GM18907 (cell line): ENCODE measurements around the gene CCNH.
A peak's percentile ranks its signal among the peaks of the same experiment; 100 is the strongest.

Source experiments
- ATAC-seq: cut with Tn5 transposase; IDR thresholded peaks from one replicate; pipeline ENCODE4 v1.9.1; 2021; ENCODE audit warnings: mild to moderate bottlenecking, moderate library complexity; ENCODE audit not compliant: unreplicated experiment

The CCNH gene

GRCh38 chr5:87412630-87413342, at the start of gene CCNH:
CCNH (minus strand) TSS chr5:87412930; CDS start chr5:87412794, 136 bp downstream.
- ATAC-seq, result peak; percentile 100

- no peak for ATAC-seq
Measured at GRCh38 chr5:87457706-87458105, 45.0 kb upstream of the CCNH start.

DNA sequence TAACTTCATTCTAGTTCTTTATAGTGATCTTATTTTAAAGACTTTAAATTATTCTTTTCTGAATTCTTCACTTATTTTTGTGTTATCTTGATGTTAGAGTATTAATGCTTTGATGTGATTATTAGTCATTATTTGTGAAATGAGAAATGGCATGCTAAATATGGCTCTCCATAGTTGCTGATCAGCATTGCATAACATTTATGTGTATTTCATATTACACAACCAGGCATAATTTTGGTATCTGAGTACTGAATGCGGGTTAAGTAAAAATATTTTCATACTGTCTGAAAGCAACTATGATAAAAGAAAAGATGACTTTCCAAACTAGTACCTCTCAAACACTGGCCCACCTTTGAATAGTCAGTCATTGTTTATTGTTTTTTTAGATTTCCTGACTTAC, 41.1 kb upstream of the CCNH start:
- ATAC-seq, result no peak

- no peak for ATAC-seq
Measured at GRCh38 chr5:87452837-87453236, 40.1 kb upstream of the CCNH start.

- ATAC-seq, result no peak
Measured at GRCh38 chr5:87442419-87442818, 29.7 kb upstream of the CCNH start.

DNA sequence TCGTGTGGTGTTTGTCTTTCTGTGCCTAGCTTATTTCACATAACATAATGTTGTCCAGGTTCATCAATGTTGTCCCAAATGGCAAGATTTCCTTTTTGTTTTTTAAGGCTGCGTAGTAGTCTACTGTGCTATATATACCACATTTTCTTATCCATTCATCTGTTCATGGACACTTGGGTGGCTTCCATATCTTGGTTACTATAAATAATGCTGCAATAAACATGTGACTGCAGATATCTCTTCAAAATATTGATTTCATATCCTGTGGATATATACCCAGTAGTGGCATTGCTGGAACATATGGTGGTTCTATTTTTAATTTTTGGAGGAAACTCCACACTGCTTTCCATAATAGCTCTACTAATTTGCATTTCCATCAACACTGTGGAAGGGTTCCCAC, 25.5 kb upstream of the CCNH start:
- ATAC-seq, result no peak

DNA sequence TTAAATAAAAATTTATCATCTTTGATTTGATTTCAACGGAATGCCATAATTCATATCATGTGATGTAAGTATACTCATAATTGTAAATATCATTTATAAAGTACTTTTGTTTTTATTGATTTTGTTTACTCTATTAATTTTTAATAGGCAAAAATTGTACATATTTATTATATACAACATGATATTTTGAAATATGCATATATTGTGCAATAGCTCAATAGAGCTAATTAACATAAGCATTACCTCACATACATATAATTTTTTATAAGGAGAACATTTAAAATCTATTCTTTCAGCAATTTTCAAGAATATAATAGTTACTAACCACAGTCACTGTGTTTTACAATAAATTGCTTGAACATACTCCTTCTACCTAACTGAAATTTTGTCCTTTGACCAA, 25.0 kb upstream of the CCNH start:
- no peak for ATAC-seq

- no peak for ATAC-seq
Measured at GRCh38 chr5:87435144-87435694, 22.5 kb upstream of the CCNH start.

DNA sequence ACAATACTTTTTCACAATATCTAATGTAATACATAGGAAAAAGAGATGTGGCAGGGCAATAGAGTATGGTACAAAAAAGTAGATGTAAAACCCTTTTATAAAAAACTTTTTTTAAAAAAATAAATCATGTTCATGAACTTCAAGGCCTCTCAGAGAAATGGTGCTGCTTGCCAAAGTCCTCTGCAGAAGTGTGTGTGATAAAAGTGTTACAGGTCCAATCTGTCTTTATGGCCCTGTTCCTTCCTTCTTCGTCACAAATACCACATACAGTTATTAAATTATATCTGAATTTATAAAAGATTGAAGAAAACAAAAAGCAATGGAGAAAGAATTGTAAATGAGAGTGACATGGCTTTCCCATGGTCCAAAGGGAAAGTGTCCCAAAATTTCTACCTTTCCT, 21.7 kb upstream of the CCNH start:
- ATAC-seq, result no peak

DNA sequence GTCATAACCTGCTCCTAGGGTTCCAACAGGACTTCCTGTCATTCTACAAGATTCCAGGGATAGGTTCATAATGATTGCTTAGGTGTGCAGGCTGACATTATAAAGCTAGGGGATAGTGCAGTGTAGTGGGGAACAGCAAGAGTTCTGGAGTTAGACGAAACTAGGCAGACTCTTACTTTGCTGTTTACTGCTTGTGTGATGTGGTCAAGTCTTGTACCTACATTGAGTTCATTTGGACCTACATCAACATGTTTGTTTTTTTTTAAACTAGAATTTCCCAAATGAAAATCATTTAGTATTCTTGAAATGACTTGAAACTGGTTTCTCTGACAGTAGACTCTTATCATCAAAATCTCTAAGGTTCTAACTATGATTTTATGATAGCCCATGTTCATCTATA, 21.2 kb upstream of the CCNH start:
- ATAC-seq, result no peak

DNA sequence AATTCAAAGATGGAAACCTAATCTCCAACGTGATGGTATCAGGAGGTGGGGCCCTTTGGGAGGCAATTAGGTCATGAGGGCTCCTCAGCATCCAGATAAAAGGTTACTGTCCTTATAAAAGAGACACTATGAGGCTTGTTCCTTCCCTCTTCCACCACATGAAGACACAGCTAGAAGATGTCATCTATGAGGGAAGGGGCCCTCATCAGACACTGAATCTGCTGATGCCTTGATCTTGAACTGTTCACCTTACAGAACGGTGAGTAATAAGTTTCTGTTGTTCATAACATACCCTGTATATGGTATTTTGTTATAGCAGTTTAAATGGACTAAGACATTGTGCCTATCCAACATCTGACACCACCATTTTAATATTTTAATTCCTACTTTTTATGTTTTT, 19.7 kb upstream of the CCNH start:
- ATAC-seq, result no peak

DNA sequence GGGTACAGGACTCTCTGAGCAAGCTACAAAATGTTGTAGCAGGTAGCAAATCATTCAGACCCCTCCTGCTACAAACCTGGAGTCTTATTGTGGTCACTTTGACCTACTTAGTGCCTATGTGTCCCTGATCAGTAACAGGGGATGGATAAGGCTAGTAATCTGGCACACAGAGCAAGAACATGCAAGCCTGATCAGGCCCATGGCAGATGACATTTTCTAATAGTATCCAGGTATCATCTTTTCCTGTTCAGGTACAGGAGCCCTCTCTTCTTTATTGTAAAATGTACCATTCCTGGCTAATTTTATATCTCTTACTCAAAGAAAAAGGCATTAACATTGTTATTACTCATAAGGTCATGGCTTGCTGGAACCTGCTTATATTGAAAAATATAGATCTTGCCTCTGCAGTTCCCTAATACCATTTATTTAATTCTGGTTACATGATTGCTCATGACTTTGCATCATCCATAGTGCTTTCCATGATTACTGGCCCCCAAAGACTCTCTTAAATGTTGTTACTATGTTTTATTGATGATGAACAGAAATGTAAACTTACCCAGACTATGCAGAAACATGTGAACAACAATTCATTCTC, 18.2 kb upstream of the CCNH start:
- ATAC-seq, result no peak

- no peak for ATAC-seq
Measured at GRCh38 chr5:87423755-87424154, 11.0 kb upstream of the CCNH start.

- ATAC-seq, result no peak
Measured at GRCh38 chr5:87421307-87421706, 8.6 kb upstream of the CCNH start.

DNA sequence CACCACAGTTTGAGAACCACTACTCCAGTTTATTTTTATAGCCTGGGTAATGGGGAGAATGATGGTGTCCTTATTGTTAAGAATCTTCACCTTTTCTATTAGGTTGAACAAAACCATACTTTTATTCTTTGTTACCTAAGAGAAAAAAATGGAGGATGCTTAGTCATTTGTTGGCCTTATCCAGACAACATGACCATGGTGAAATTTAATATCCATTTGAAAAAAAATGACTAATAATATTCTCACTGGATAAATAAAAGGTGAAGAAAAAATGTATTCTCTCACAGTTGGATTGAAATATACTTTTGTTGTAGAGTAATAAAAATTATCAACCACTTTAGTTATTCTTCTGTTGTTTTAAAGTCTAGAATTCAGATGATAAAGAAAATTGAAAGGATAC, 5.8 kb upstream of the CCNH start:
- ATAC-seq, result no peak

DNA sequence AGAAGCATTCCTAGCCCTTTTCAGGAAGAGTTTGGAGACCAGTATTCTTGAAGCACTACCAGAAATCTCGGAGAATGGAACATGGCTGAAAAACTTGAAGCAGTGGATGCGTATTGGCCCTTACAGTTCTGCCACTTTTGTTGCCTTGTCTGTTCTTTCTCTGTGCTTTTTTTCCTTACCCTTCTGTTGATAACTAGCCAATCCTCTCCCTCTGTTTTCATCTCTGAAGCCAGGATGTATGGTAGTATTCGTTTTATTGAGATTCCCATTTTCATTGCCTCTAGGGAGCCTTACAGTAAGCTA, 564 bp upstream of the CCNH start:
- ATAC-seq, result no peak

DNA sequence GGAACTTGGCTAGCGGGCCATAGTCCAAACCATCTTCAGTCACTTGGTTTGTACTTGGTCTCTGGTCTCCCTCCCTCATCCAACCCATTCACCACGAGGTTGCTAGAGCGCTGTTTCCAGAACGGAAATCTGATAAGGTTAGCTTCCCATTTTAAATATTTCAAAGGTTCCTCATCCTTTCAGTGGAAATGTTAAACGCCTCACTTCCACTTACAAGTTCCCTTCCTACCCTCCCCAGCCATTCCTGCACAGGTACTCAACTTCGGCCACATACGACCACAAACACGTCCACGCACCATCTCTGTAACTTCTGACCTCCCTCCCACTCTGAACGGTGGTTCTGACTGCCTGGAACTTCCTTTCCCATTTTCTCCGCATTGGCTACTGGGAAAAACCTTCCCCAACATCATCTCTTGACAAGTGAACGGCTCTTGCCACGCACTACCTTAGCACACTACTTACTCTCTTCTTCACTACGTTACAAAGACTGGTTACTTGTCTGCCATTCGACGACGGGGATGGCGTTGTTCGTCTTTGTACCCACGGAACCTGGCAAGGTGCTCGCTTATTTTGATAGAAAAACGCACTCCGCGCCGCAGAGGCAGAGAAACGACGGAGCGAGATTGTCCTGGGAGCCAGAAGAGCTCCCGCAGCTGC, 629 bp downstream of the CCNH start:
- ATAC-seq, result peak; percentile 36

DNA sequence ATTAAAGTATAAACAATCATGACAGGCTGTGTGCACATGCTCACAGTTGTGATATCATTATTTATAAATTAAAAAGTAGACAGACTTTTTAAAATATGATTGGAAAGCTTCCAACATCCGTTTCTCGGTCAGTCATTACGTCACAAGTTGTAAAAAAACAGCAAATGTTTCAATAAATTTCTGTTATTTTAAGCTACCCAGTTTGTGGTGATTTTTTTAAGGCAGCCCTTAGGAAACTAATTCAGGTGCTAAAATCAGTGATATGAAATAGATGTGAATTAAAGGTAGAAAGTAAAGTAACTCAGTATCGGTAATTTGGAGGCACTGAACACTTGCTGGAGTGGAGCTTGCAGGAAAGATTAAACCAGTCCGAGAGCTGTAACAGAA, 1.2 kb downstream of the CCNH start:
- ATAC-seq, result no peak

GRCh38 chr5:87410931-87411330, 1.8 kb downstream of the CCNH start:
- ATAC-seq, result no peak

DNA sequence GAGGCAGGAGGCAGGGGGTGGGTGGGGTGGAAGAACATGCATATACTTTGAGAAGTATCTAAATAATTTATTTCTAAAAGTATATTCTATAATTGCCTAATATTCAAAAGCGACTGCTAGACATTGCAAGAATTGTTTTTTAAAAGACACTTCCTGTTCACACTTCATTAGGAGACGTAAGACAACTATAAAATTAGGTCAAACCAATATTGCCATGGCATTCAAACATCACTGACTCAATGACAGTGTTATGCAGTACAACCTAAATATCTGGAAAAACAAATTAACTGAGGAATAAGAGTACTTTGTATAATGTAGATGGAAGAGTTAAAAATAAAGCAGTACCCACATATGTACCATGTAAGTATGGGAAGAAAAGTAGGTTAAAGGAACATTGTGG, 4.5 kb downstream of the CCNH start:
- ATAC-seq, result no peak

DNA sequence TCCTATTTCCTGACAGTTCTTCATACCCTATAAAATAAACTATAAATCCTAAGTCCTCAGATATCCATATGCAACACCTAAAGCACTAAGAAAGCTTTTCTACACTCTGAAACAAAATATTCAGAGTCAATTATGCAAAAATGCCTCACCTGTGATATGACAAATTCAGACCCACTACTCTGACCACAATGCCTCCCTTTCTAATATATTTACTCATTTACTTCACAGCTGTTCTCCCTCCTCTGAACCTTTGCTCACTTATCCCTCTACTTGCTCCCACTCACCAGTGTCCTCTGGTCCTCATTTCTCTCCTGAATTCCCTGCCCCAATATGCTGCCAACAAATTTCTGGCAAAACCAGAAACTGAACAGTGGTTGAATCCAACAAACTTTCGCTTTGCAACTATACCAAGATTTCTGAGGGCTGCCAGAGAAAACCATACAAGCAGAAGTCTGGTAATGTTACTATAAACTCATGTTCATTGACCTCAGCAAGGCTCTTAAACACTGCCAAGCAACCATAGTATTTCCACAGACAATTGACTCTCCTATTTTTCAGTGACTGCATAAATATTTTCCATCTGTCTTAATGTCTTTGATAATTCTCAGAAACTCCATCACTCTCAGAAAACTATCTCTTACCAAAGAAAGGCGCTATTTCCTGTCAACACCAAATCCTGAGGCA, 7.1 kb downstream of the CCNH start:
- no peak for ATAC-seq

GRCh38 chr5:87404359-87404758, 8.4 kb downstream of the CCNH start:
- ATAC-seq, result no peak
